Fibroblast of skin of back (primary cell): Measurements from ENCODE around the gene LRPAP1.
"Not testable (repeated sequence)": the region's sequence is repeated elsewhere in the genome, so short reads cannot be mapped to it uniquely, and the experiment has no call there.

Experiments used
- DNase-seq: peaks from one replicate; pipeline ENCODE4 v3.0.0-alpha.2; 2013

LRPAP1 gene

GRCh38 chr4:3455596-3455995, 76.6 kb downstream of the LRPAP1 start:
- DNase-seq = not testable (repeated sequence)
